HEK293T (cell line): ENCODE data around the gene NRXN2.

Experiments
- ARNT ChIP-seq: fragments of 450-650 bp; IDR thresholded peaks from 2 replicates; pipeline ENCODE4 v1.6.1; 2017; ENCODE audit warnings: mild to moderate bottlenecking
- BHLHE40 ChIP-seq: fragments of 450-650 bp; IDR thresholded peaks from 2 replicates; pipeline ENCODE4 v1.6.1; 2016; ENCODE audit warnings: mild to moderate bottlenecking, moderate library complexity, borderline replicate concordance
- ELF4 ChIP-seq: fragments of 450-650 bp; IDR thresholded peaks from 2 replicates; pipeline ENCODE4 v1.6.1; 2017; ENCODE audit warnings: antibody characterized with exemption
- FOXA1 ChIP-seq: fragments of 450-650 bp; IDR thresholded peaks from 2 replicates; pipeline ENCODE4 v1.6.1; 2016; ENCODE audit warnings: mild to moderate bottlenecking
- HDGF ChIP-seq: fragments of 450-650 bp; IDR thresholded peaks from 2 replicates; pipeline ENCODE4 v1.6.1; 2017; ENCODE audit warnings: antibody characterized with exemption, borderline replicate concordance
- L3MBTL2 ChIP-seq: fragments of 450-650 bp; conservative IDR thresholded peaks from 2 replicates; pipeline ENCODE4 v1.6.1; 2016; ENCODE audit warnings: mild to moderate bottlenecking
- SP1 ChIP-seq: fragments of 450-650 bp; IDR thresholded peaks from 2 replicates; pipeline ENCODE4 v1.6.1; 2017
- SUZ12 ChIP-seq: fragments of 450-650 bp; IDR thresholded peaks from 2 replicates; pipeline ENCODE4 v1.6.1; 2016; ENCODE audit warnings: mild to moderate bottlenecking
- TARDBP ChIP-seq: fragments of 450-650 bp; IDR thresholded peaks from 2 replicates; pipeline ENCODE4 v1.6.1; 2016

DNA sequence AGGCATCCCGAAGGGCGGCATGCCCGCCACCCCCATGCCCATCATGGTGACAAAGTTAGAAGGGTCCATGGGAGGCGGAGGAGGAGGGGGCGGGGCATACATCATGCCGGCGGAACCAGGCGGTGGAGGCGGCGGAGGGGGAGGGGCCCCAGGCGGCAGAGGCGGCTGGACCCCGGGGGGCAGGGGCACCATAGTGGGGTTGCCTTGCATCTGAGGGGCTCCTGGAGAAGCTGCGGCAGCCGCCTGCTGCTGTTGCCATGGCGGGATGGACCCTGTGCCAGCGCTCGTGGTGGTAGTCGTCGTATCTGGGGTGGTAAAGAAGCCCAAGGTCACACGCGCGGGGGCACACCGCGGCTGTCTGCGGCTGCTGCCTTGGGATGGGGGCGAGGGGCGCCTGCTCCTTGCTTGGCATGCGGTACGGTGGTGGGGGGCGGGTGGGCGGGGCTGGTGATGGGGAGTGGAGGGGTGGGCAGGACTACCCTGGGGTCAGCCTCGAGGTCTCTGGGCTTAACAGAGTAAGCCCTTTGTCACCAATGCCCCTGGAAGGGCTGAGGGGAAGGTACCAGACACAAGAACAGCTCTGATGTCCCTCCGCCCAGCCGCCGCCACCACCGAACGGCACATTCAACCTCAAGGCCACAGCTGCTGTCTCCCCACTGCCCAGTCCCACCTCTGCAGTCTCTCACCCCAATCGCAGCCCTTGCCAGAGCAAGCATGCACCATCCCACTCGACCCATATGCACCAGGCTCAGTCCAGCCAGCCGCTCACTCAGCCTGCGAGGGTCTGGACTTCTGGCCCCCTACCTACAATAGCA lies 43.1 kb upstream of the NRXN2 start:
- no peak for TF ChIP-seq ARNT
- TF ChIP-seq SP1: no peak
- TF ChIP-seq HDGF: no peak
- TF ChIP-seq TARDBP: no peak
- no peak for TF ChIP-seq ELF4
- TF ChIP-seq L3MBTL2: no peak
- TF ChIP-seq SUZ12: no peak
- no peak for TF ChIP-seq BHLHE40
- no peak for TF ChIP-seq FOXA1
